Gastrocnemius medialis (tissue), 4 donors: Measurements from ENCODE around the gene SLFN5.

ENCODE experiments used
- CTCF ChIP-seq, 5 experiments: fragments of 450-650 bp in 3 of 5; fragments of 200-600 bp in 2 of 5; sonication (generic) in 2 of 5; IDR thresholded peaks in 4 of 5; conservative IDR thresholded peaks in 1 of 5; 1 replicate in 4 of 5; 2 replicates in 1 of 5; pipeline ENCODE4 v1.5.1; 2016 to 2019; ENCODE audit warnings: antibody characterized with exemption in 5 of 5, mild to moderate bottlenecking in 3 of 5, moderate library complexity in 3 of 5
- POLR2A ChIP-seq, 2 donors: fragments of 450-650 bp; IDR thresholded peaks; one replicate each; pipeline ENCODE4 v1.6.1; 2017; ENCODE audit warnings: antibody characterized with exemption in 2 of 2, mild to moderate bottlenecking in 2 of 2, moderate library complexity in 2 of 2

- TF ChIP-seq CTCF (IDR thresholded peaks at IDR 0.05 in 4 of 5, conservative IDR thresholded peaks at IDR 0.05 in 1 of 5) (no peak), POLR2A (IDR thresholded peaks at IDR 0.05) (no peak)
Measured at GRCh38 chr17:35283767-35284166, 40.9 kb downstream of the SLFN5 start.
